ENCODE results near the gene RPL39. TPM values are rescaled to one million over a fixed set of nuclear protein-coding genes. Genes with fewer than 3 reads are reported as not detected.

Gene RPL39
- total RNA-seq, 1 donor from 2014 or later, result 513 TPM

Other genes starting within 250 kb of the RPL39 start
- 6.8 TPM for gene STEEP1, start 226.2 kb downstream of the RPL39 start, total RNA-seq
- 13.6 TPM for gene UBE2A, start 217.1 kb downstream of the RPL39 start, total RNA-seq
- 4.2 TPM for gene NKRF, start 185.2 kb downstream of the RPL39 start, total RNA-seq
- gene SEPTIN6, start 98.5 kb downstream of the RPL39 start, total RNA-seq, result 13.7 TPM
- gene SOWAHD, start 33.0 kb downstream of the RPL39 start, total RNA-seq, result 0.45 TPM
- 2.9 TPM for gene UPF3B, start 61.3 kb upstream of the RPL39 start, total RNA-seq
- gene RNF113A, start 80.1 kb upstream of the RPL39 start, total RNA-seq, result 6.7 TPM
- 62.6 TPM for gene NDUFA1, start 80.2 kb upstream of the RPL39 start, total RNA-seq
- gene AKAP14, start 104.3 kb upstream of the RPL39 start, total RNA-seq, result not detected
- gene NKAP, start 152.1 kb upstream of the RPL39 start, total RNA-seq, result 3.4 TPM

All from left lobe of liver (tissue), 1 donor.